ENCODE results near the gene GNPAT.

- TF ChIP-seq FOXA1 (IDR thresholded peaks at IDR 0.05) = no peak
- no peak for TF ChIP-seq SP1 (IDR thresholded peaks at IDR 0.05)
- no peak for TF ChIP-seq ZNF384 (IDR thresholded peaks at IDR 0.05)
- TF ChIP-seq FOXM1 (IDR thresholded peaks at IDR 0.05; ENCODE audit: borderline replicate concordance) = no peak
Measured at GRCh38 chr1:231311720-231312431, 70.9 kb downstream of the GNPAT start.

All from HEK293T (cell line).